Stimulated activated CD4-positive, alpha-beta T cell treated with anti-CD3 and anti-CD28 coated beads, Interleukin-4, amount 100 ng/mL, for 1 hour (primary cell): ENCODE results near the gene MIEF1.

Experiments used
- DNase-seq: peaks from one replicate; pipeline ENCODE4 v3.0.0-alpha.2; 2020

The MIEF1 gene

DNA sequence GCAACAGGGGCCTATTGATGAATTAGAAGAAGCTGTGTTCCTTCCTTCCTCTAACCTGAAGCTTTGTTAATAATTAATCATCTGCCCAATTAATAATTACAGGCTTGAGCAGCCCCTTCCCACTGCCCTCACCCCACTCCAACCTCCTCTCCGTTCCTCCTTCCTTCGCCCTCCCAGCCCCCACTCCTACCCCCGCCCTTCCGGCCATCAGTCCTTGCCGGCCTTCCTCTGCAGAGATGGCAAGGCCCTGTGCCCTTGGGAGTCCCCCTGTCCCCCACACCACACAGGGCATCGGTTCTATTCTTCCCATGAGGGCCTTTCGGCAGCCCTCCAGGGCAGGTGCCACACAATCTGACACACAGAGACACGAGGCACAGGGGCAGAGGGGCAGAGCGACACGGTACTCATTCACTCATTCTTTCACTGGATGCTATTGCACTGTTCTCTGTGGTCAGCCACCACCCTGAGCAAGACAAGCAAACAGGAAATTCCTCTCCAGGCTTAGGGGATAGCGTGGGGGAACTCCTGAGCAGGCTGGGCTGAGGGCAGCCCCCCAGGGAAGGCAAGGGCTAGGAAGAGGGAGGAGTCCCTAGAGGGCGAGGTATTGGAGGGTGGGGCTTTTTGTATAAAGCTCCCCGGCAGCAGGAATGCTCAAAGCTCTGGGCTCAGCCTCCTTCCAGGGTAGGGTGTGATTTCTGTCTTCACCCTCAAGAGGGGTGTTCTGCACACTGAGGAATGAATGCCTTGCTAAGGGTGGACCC lies 30.5 kb upstream of the MIEF1 start:
- no peak for DNase-seq

GRCh38 chr22:39472570-39473556 lies 29.2 kb upstream of the MIEF1 start:
- DNase-seq, result no peak

GRCh38 chr22:39473851-39474250 lies 28.2 kb upstream of the MIEF1 start:
- DNase-seq, result no peak

DNA sequence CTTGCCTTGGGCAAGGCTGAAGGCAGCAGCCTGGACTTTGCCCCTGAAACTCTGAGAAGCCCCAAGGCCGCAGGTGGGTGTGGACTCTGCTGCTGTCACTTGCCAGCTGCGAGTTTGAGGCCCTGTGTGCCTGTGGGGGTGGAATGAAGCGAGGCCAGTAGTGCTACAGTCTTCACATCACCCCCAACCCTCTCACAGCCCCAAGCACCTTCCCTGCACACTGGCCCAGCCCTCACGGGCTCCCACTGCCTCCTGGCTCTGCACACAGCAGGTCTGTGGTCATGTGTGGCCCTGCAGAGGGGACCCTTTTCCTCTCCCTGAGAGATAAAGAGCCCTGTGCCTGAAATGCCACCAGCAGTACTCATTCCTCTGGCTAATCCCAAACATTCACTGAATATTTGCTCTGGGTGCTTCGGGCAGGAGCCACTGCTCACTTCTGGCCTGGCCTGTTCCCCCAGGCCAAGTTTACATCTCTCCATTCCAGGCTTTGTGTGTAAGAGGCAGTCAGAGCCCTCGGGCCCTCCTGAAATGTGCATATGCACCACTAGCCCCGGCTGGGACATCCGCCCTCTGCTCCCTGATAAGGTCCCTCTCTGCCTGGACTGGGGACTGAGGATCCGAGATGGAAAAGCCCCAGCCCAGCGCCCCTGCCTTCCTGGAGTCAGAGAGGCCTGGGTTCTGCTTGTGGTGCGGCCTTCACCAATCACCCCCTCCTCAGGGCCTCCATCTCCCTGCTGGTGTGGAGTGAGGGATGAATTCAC lies 27.6 kb upstream of the MIEF1 start:
- DNase-seq, result no peak

GRCh38 chr22:39475337-39475736 lies 26.8 kb upstream of the MIEF1 start:
- DNase-seq, result no peak

DNA sequence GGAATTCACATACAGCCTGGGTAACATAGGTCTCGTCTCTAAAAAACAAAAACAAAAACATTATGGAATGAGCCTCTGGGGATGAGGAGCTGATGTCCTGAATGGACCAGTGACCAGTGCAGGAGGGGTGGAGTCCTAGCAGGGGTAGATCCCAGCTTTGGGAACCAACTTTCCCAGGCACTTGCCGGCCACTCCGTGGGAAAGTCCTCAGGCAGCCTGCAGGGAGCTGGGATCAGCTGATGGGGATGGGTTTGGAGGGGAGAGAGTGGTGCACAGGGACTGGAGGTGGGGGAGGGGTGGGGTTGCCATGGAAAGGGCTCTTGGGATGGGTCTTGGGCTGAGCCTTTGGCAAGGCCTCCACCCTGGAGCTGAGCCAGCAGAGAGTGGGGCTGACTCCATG lies 26.2 kb upstream of the MIEF1 start:
- DNase-seq, result no peak

GRCh38 chr22:39476664-39477063 lies 25.4 kb upstream of the MIEF1 start:
- DNase-seq, result no peak

DNA sequence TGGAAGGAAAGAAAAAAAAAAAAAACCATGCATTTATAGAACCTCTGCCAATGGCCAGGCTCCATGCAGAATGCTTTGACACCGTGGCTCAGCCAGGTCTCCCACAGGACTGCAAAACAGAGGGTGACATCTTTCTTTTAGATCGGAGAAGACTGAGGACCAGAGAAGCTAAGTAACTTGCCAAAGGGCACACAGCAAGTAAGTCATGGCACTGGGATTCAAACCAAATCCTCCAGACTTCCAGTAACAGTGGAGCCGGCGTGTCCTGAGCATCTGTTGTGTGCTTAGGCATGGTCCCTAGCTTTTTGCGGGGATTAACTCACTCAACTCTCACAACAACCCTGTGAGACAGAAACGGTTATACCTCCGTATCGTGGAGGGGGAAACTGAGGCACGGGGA lies 24.5 kb upstream of the MIEF1 start:
- DNase-seq, result no peak

GRCh38 chr22:39478441-39478850 lies 23.6 kb upstream of the MIEF1 start:
- no peak for DNase-seq

GRCh38 chr22:39479254-39479653 lies 22.8 kb upstream of the MIEF1 start:
- no peak for DNase-seq

DNA sequence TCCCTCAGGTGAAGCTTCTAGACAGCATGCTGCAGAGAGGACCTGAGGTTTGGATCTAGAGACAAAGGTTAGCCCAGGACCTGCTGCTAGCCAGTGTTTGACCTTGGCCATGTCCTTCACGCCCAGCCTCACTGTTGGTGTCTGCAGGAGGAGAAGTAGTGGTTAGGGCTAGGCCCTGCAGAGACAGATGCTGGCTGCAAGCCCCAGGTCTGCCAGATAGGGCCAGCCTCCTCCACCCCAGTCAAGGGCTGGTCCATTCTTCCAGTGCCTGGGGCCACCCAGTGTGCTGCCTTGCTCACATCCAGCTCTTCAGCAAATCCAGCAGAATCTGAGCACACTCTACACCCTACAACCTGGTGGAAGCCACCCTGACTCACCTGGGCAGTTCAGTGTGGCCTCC lies 21.5 kb upstream of the MIEF1 start:
- no peak for DNase-seq

- no peak for DNase-seq
Observed at GRCh38 chr22:39481054-39481453, 21.0 kb upstream of the MIEF1 start.

DNA sequence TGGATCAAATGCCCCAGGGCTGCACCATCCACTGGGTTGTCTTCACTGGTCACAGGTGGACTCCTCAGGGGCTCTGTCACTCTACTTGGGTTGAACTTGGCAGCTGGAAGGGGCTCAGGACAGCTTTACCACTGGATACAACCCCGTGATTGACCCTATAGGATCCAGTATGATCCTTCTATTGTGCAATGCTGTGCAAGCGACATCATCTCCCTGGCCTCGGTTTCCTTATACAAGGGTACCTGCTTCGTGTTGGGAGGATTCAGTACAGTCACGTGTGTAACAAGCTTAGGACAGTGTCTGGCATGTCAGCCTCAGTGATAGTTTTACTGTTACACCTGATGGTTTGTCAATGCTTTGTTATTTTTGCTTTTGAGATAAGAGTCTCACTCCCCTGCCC lies 20.5 kb upstream of the MIEF1 start:
- DNase-seq, result no peak

- DNase-seq, result no peak
Observed at GRCh38 chr22:39482768-39483167, 19.3 kb upstream of the MIEF1 start.

DNA sequence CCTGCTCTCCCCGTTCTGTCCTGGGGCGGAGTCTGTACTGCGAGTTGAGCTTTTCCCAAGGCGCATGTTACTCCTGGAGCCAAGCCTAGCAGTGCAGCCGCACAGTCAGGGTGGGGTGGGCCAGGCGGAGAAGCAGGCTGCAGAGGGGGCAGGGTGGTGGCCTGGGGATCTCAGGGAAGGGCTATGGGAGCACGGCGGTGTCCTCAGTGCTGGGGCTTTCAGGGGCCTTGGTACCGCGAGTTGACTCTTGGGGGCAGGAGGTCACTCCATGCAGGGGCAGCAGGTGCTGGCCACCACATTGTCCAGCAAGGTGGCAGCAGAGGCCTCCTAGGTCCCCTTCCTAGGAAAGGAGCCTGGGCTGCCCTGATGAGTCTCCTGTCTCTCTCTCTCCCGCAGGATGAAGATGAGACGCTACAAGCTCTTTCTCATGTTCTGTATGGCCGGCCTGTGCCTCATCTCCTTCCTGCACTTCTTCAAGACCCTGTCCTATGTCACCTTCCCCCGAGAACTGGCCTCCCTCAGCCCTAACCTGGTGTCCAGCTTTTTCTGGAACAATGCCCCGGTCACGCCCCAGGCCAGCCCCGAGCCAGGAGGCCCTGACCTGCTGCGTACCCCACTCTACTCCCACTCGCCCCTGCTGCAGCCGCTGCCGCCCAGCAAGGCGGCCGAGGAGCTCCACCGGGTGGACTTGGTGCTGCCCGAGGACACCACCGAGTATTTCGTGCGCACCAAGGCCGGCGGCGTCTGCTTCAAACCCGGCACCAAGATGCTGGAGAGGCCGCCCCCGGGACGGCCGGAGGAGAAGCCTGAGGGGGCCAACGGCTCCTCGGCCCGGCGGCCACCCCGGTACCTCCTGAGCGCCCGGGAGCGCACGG lies 14.9 kb upstream of the MIEF1 start:
- no peak for DNase-seq

GRCh38 chr22:39487826-39488520 lies 14.1 kb upstream of the MIEF1 start:
- DNase-seq, result no peak

GRCh38 chr22:39488563-39489083 lies 13.5 kb upstream of the MIEF1 start:
- DNase-seq, result no peak

- no peak for DNase-seq
Observed at GRCh38 chr22:39489094-39490068, 12.7 kb upstream of the MIEF1 start.

DNA sequence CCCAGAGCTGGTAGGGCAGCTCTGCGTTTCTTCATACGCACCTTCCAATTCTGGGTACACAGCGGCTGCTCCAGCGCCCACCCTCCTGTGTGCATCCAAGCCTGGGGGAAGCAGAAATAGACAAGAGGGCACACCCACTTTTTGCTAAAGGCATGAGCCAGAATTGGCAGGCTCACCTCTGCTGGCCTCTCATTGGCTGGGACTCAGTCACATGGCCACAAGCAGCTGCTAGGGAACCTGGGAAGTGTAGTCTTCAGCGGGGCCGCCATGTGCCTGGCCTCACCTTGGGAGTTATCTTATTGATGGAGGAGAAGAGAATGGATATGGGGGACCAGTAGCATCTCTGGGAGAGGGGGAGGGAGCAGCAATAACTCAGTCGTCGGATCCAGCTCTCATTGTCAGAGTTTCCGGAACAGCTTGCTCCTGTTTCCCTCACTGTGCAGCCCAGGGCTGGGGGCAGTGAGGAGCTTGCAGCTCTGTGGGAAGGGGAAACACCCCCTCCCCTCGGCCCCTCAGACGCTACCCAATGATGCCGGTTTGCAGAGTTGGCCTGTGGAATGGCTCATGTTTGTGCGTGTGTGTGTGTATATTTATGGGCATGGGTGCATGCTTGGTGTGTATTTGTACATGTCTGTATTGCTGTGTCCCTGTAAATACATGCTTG lies 11.8 kb upstream of the MIEF1 start:
- peak; percentile 81 for DNase-seq
